Progenitor cell of endocrine pancreas (in vitro differentiated cells): ENCODE measurements around the gene RNPEP. TPM values are rescaled to one million over a fixed set of nuclear protein-coding genes. Genes with fewer than 3 reads are reported as not detected.

ENCODE experiments used
- DNase-seq: peaks from one replicate; pipeline ENCODE4 v3.0.0; 2021; ENCODE audit warnings: low spot score; ENCODE audit not compliant: unreplicated experiment
- H3K27ac Mint-ChIP-seq: 2 replicates; pipeline ENCODE4 v1.8.0; 2021; ENCODE audit warnings: mild to moderate bottlenecking, moderate library complexity, mixed read lengths
- H3K27me3 Mint-ChIP-seq: 2 replicates; pipeline ENCODE4 v1.8.0; 2021; ENCODE audit warnings: mixed read lengths
- H3K36me3 Mint-ChIP-seq: 2 replicates; pipeline ENCODE4 v1.8.0; 2022; ENCODE audit warnings: mixed read lengths; ENCODE audit not compliant: insufficient read depth
- H3K4me1 Mint-ChIP-seq: 2 replicates; pipeline ENCODE4 v1.8.0; 2021; ENCODE audit warnings: low read depth, mixed read lengths
- H3K4me3 Mint-ChIP-seq: 2 replicates; pipeline ENCODE4 v1.8.0; 2021; ENCODE audit warnings: low read depth, mild to moderate bottlenecking, moderate library complexity, mixed read lengths
- H3K9me3 Mint-ChIP-seq: 2 replicates; pipeline ENCODE4 v1.8.0; 2021; ENCODE audit warnings: low read depth, mixed read lengths
- CTCF ChIP-seq: fragments of 200-600 bp; sonication (generic); IDR thresholded peaks from one replicate; pipeline ENCODE4 v1.5.0; 2021; ENCODE audit warnings: antibody characterized with exemption, mild to moderate bottlenecking; ENCODE audit not compliant: unreplicated experiment
- total RNA-seq: library from RNA; stranded (reverse); gene quantifications from 2 replicates; pipeline ENCODE4 v1.2.1, GENCODE V29; 2021

The RNPEP gene
- total RNA-seq, 1 donor from 2014 or later, result 59.5 TPM

GRCh38 chr1:201944639-201945038 is 37.8 kb upstream of the RNPEP start:
- Mint-ChIP-seq H3K36me3 (no peaks in the 10 kb centered on the region), H3K4me3 (no peak overlapping the region), H3K9me3 (no peaks in the 10 kb centered on the region), H3K4me1 (peaks cover 20% of the 10 kb centered on the region), H3K27ac (no peak overlapping the region), H3K27me3 (peaks cover 40% of the 10 kb centered on the region)
- TF ChIP-seq CTCF, result no peak
- no peak for DNase-seq

- no peak overlapping the region for H3K27ac Mint-ChIP-seq
- DNase-seq, result no peak
- H3K36me3 Mint-ChIP-seq, result no peaks in the 10 kb centered on the region
- H3K27me3 Mint-ChIP-seq, result peaks cover 40% of the 10 kb centered on the region
- peak; percentile 16 for TF ChIP-seq CTCF
- H3K4me3 Mint-ChIP-seq, result no peak overlapping the region
- H3K9me3 Mint-ChIP-seq, result no peaks in the 10 kb centered on the region
- H3K4me1 Mint-ChIP-seq, result peaks cover 16% of the 10 kb centered on the region
Observed at GRCh38 chr1:201945157-201945556, 37.3 kb upstream of the RNPEP start.

- TF ChIP-seq CTCF, result no peak
- no peak overlapping the region for H3K27ac Mint-ChIP-seq
- DNase-seq, result no peak
- peak overlapping the region; percentile 73 for H3K4me3 Mint-ChIP-seq
- peaks cover 43% of the 10 kb centered on the region for H3K27me3 Mint-ChIP-seq
- no peaks in the 10 kb centered on the region for H3K36me3 Mint-ChIP-seq
- H3K4me1 Mint-ChIP-seq, result peaks cover 16% of the 10 kb centered on the region
- no peaks in the 10 kb centered on the region for H3K9me3 Mint-ChIP-seq
Observed at GRCh38 chr1:201945863-201946223, 36.6 kb upstream of the RNPEP start.

- H3K9me3 Mint-ChIP-seq, result no peaks in the 10 kb centered on the region
- H3K36me3 Mint-ChIP-seq, result no peaks in the 10 kb centered on the region
- peak within 1 kb of the TSS; percentile 89 for H3K27ac Mint-ChIP-seq
- peak; percentile 69 for DNase-seq
- peaks cover 15% of the 10 kb centered on the region for H3K4me1 Mint-ChIP-seq
- peaks cover 43% of the 10 kb centered on the region for H3K27me3 Mint-ChIP-seq
- H3K4me3 Mint-ChIP-seq, result peak within 1 kb of the TSS; percentile 73
- no peak for TF ChIP-seq CTCF
Observed at GRCh38 chr1:201946224-201946908, 36.1 kb upstream of the RNPEP start, which contains the start of gene LMOD1. Gene LMOD1, minus strand, starts transcription at chr1:201946548. Its CDS starts 208 bp downstream, at chr1:201946340.

- no peaks in the 10 kb centered on the region for H3K36me3 Mint-ChIP-seq
- H3K27me3 Mint-ChIP-seq, result peaks cover 43% of the 10 kb centered on the region
- H3K4me1 Mint-ChIP-seq, result peaks cover 7% of the 10 kb centered on the region
- TF ChIP-seq CTCF, result no peak
- H3K27ac Mint-ChIP-seq, result peak overlapping the region; percentile 20
- H3K9me3 Mint-ChIP-seq, result no peaks in the 10 kb centered on the region
- no peak overlapping the region for H3K4me3 Mint-ChIP-seq
- DNase-seq, result no peak
Observed at GRCh38 chr1:201947697-201948008, 34.8 kb upstream of the RNPEP start.
